Hepatic stellate cell (primary cell): ENCODE measurements around the gene GPLD1.
"Not testable (repeated sequence)": the region's sequence is repeated elsewhere in the genome, so short reads cannot be mapped to it uniquely, and the experiment has no call there.

Experiments used
- DNase-seq: peaks from one replicate; pipeline ENCODE4 v3.0.0; 2011; ENCODE audit warnings: low spot score

Gene GPLD1

DNA sequence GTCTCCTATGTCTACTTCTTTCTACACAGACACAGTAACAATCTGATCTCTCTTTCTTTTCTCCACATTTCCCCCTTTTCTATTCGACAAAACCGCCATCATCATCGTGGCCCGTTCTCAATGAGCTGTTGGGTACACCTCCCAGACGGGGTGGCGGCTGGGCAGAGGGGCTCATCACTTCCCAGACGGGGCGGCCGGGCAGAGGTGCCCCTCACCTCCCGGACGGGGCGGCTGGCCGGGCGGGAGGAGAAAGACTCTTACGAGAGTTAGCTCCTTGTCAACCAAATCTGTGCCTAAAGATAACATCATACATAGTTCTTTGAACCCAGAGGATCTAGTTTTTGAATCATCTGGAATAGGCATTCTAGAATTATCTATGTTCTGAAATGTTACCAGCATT, 74.8 kb downstream of the GPLD1 start:
- not testable (repeated sequence) for DNase-seq

DNA sequence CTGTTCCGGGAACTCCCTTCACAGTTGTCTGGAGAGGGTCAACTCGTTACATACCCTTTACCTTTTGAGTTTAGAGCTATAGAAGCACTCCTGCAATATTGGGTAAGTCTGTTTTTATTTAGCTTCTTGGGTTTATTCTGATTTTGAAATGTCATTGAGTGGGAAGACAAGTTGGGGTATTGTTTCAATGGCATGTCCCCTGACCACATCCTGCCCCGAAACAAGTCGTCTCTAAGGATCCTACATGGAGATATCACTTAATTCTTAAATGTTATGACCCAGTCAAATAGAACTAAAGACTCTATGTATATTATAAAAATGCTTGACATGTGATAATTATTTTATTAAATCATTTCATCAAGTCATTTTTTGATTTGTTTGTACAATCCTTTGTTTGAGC, 77.1 kb downstream of the GPLD1 start:
- DNase-seq: no peak

- no peak for DNase-seq
Measured at GRCh38 chr6:24410622-24411021, 78.8 kb downstream of the GPLD1 start.

DNA sequence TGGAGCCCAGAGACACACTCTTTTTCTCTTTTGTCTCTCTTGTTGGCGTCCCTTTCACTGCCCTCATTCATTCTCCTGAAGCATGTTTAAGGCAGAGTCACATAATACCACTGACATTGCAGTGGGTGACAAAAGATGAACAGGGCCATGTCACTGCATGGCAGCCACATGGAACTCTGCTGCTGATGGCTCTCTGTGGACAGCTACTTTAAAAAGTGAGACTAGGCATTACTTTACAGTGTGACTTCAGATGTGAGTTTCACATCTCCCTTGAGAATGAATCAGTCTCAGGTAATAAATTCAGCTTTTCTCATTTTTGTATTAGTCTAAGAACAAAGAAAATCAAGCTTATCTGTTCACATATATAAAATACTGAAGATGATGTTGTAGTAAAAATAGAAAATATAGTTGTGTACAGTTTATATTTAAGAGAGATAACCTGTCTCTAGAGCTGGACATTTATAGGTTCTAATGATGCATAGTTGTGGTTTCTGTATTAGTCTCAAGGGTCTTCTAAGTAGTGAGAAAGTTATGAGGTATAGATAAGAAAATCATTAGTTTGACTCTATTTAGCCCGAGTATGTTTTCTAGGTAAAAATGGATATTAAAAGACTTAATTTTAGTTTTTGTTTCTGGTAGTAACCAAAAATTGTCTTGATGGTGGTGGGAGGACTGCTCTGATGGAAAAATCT, 80.5 kb downstream of the GPLD1 start:
- DNase-seq: no peak

- DNase-seq: no peak
Measured at GRCh38 chr6:24405262-24405661, 84.1 kb downstream of the GPLD1 start.

- no peak for DNase-seq
Measured at GRCh38 chr6:24403501-24403824, 85.9 kb downstream of the GPLD1 start.

DNA sequence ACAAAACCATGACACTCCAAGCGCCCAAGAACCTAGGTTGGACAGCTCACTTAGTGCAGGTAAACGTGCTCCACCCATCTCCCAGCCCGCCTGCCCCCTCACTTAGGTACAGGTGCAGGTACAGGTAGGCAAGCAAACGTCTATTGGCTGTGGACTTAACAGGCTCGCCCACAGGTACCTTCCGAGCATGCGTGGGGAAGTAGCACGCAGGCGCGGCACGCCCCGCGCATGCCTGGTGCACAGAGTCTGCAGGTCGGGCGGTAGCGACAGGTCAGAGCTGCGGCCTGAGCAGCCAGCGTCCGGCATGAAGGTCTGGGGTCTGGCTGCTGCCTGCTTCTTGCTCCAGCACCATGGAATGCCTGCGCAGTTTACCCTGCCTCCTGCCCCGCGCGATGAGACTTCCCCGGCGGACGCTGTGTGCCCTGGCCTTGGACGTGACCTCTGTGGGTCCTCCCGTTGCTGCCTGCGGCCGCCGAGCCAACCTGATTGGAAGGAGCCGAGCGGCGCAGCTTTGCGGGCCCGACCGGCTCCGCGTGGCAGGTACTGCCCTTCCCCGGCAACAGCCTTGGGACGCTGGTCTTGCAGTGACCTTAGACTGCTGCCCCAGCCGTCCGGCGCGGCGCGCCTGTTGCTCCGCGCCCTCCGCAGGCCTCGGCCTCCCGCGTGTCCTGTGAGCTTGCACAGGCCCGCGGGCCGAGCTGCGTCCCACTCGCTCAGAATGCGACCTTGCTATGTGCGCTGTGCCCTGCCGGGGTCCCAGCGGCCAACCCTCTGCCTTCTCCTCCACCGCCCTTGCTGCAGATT, 86.5 kb downstream of the GPLD1 start, which contains the start of gene MRS2:
Gene MRS2 (plus strand): TSS at position 240 of the 804 bp plus-strand sequence. CDS start 111 bp downstream, at position 351.
- DNase-seq: peak; percentile 72

DNA sequence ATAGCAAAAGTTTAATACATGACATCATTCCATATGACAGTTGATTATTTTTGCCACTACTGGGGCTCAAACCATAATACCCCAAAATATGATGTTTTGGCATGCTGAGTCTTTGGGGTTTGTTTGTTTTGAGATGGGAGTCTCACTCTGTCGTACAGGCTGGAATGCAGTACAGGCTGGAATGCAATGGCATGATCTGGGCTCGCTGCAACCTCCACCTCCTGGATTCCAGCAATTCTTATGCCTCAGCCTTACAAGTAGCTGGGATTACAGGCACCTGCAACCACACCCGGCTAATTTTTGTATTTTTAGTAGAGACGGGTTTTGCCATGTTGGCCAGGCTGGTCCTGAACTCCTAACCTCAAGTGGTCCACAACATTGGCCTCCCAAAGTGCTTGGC, 87.9 kb downstream of the GPLD1 start:
- no peak for DNase-seq

- not testable (repeated sequence) for DNase-seq
Measured at GRCh38 chr6:24400045-24401039, 89.0 kb downstream of the GPLD1 start.

GRCh38 chr6:24397631-24398030, 91.7 kb downstream of the GPLD1 start:
- no peak for DNase-seq

GRCh38 chr6:24396824-24397223, 92.6 kb downstream of the GPLD1 start:
- DNase-seq: no peak

DNA sequence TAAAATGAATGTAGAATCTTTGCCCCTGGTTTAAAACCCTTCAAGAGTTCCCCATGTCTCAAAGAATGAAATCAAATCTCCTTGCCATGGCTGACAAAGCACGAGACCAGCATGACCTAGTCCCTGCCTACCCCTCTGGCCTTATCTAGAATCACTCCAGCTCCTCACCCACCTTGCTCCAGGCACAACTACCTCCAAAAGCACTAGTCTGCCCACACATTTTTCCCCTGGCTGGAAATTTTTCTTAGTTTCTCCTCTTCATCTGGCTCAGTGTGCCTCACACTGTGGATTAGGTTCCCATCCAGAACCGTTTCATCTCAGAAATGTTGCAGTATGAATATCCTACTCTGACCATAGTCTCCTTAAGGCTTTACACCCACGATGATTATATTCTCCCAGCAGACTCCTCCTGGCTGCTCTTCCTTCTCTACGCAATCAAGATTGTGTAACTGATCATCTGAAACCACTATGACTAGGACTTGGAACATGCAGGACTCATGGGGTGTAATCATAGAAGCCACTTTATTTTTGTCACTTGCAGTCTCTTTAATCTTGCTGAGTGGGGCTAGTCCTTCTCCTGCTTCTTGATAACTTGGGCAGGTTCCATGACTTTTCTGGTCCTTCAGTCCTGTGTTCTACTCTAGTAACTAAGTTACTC, 94.5 kb downstream of the GPLD1 start:
- DNase-seq: peak; percentile 29

DNA sequence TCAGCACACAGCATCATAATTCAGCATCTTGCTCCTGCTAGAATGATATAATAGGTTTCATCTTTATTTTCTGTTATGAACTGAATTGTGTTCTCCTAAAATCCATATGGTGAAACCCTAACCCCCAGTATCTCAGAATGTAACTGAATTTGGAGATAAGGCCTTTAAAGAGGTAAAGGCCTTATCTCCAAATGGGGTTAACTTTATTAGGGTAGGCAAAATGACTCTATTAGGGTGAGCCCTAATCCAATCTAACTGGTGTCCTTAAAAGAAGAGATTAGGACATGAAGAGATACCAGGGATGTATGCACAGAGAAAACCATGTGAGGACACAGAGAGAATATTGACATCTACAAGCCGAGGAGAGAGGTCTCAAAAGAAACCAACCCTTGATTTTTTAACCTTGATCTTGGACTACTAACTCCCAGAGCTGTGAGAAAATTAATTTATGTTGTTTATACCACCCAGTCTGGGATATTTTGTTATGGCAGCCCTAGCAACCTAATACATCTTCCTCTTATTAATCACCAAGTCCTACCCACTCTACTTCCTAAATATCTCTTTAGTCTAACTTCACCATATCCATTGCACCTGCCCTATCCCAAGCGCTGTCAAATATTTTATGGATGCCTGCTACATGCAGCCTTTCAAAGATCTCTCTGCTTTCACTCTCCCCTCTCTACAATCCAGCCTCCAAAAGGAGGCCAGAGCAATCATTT, 95.2 kb downstream of the GPLD1 start:
- DNase-seq: no peak

DNA sequence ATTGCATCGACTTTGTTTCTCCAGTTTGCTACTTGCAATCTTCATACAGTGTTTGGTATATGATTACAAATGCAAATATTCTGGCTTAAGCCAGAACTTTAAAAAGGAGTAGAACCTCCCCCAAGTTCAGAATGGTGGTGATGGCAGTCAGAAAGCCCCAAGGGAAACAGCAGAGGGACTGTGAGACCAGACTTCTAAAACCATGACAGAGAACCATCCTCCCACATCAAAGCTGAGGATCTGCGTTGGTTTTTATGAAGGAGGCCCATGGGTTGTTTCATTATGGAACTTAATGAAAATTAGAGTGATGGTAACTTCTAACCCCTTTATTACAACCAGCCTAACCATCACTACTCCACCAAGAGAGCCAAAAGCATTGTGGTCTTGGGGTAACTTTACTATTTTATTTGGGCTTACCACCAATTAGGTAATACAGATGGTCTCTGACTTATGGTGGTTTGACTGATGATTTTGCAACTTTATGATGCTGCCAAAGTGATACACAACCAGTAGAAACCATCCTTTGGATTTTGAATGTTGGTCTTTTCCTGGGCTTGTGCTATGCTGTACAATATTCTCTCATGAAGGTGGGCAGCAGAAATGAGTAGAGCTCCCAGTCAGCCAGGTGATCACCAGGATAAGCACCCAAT, 97.5 kb downstream of the GPLD1 start:
- DNase-seq: no peak

GRCh38 chr6:24391208-24391607, 98.2 kb downstream of the GPLD1 start:
- DNase-seq: no peak

DNA sequence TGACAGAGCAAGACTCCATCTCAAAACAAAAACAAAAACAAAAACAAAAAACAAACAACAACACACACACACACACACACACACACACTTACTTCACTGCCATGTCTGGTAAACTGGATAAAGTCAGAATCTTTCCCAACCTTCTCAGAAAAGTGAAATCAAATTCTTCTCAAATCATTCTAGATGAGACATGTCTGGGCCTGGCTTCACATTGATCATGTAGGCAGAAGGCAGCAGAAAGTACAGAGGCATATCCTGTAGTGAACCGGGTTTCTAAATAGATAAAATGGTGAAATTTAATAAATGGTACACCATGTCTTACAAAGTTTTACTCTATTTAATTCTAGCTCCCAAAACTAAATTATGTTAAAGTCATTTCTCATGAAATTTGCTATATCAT, 101.6 kb downstream of the GPLD1 start:
- no peak for DNase-seq

GRCh38 chr6:24385536-24386269, 103.7 kb downstream of the GPLD1 start:
- DNase-seq: no peak

DNA sequence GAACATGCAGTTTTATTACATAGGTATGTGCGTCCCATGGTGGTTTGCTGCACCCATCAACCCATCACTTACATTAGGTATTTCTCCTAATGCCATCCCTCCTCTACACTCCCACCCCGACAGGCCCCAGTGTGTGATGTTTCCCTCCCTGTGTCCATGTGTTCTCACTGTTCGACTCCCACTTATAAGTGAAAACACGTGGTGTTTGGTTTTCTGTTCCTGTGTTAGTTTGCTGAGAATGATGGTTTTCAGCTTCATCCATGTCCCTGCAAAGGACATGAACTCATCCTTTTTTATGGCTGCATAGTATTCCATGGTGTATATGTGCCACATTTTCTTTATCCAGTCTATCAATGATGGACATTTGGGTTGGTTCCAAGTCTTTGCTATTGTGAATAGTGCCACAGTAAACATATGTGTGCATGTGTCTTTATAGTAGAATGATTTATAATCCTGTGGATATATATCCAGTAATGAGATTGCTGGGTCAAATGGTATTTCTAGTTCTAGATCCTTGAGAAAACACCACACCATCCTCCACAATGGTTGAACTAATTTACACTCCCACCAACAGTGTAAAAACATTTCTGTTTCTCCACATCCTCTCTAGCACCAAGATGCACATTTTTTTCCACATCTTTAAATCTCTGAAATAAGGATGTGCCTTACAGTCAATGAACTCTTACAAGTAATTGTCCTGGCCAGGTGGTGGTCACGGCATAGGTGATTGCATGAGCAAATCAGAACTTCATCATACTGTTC, 104.8 kb downstream of the GPLD1 start:
- not testable (repeated sequence) for DNase-seq

GRCh38 chr6:24382891-24383494, 106.4 kb downstream of the GPLD1 start:
- not testable (repeated sequence) for DNase-seq
